DND-41 (cell line): ENCODE data around the gene GRM7.

Source experiments
- ATAC-seq: fragments of 200-7000 bp; cut with Tn5 transposase; 3 replicates; pipeline ENCODE4 v1.9.1; 2021; ENCODE audit warnings: low read depth; ENCODE audit not compliant: insufficient read depth
- DNase-seq: peaks from one replicate; pipeline ENCODE4 v3.0.0-alpha.2; 2020
- H2AFZ ChIP-seq: 2 replicates; pipeline ENCODE4 v1.6.0; 2012; ENCODE audit warnings: low read depth, low read length
- H3K27ac ChIP-seq: 2 replicates; pipeline ENCODE4 v1.5.1; 2012; ENCODE audit warnings: low read length, inconsistent platforms
- H3K27me3 ChIP-seq: fragments of 200-600 bp; sonication (generic); 2 replicates; pipeline ENCODE4 v1.6.0; 2012; ENCODE audit warnings: low read length, mild to moderate bottlenecking, inconsistent platforms; ENCODE audit not compliant: insufficient read depth, poor library complexity
- H3K36me3 ChIP-seq: 2 replicates; pipeline ENCODE4 v1.5.1; 2012; ENCODE audit warnings: low read length, inconsistent platforms; ENCODE audit not compliant: insufficient read depth
- H3K4me1 ChIP-seq: 2 replicates; pipeline ENCODE4 v1.5.1; 2012; ENCODE audit warnings: mild to moderate bottlenecking, low read length; ENCODE audit not compliant: insufficient read depth
- H3K4me2 ChIP-seq: 2 replicates; pipeline ENCODE4 v1.6.0; 2012; ENCODE audit warnings: mild to moderate bottlenecking, moderate library complexity, low read length, inconsistent platforms; ENCODE audit not compliant: insufficient read depth
- H3K4me3 ChIP-seq, 2 experiments: fragments of 200-600 bp in 1 of 2; shearing (Covaris generic) in 1 of 2; 2 replicates each; pipeline ENCODE4 v1.5.1; 2012 to 2016; ENCODE audit warnings: inconsistent platforms in 2 of 2, low read length in 2 of 2, mild to moderate bottlenecking in 2 of 2, low read depth in 1 of 2, moderate library complexity in 1 of 2
- H3K79me2 ChIP-seq: 2 replicates; pipeline ENCODE4 v1.6.0; 2012; ENCODE audit warnings: low read length, inconsistent platforms; ENCODE audit not compliant: insufficient read depth
- H3K9ac ChIP-seq: 2 replicates; pipeline ENCODE4 v1.6.0; 2012; ENCODE audit warnings: low read depth, mild to moderate bottlenecking, inconsistent platforms, low read length, moderate library complexity
- H3K9me3 ChIP-seq: 2 replicates; pipeline ENCODE4 v1.5.1; 2012; ENCODE audit warnings: low read length, moderate library complexity, mild to moderate bottlenecking, inconsistent platforms; ENCODE audit not compliant: insufficient read depth, severe bottlenecking
- H4K20me1 ChIP-seq: 2 replicates; pipeline ENCODE4 v1.6.0; 2012; ENCODE audit warnings: low read length; ENCODE audit not compliant: insufficient read depth
- EZH2 ChIP-seq: IDR thresholded peaks from 3 replicates; pipeline ENCODE4 v1.6.1; 2012; ENCODE audit warnings: borderline replicate concordance, low read depth, mild to moderate bottlenecking, moderate library complexity, low read length, inconsistent platforms; ENCODE audit not compliant: severe bottlenecking
- TF ChIP-seq, protein P1 (sequence below): IDR thresholded peaks from 2 replicates; pipeline ENCODE4 v1.5.1; 2012; ENCODE audit warnings: borderline replicate concordance, low read length, moderate library complexity, mild to moderate bottlenecking; ENCODE audit not compliant: poor library complexity, severe bottlenecking; ENCODE audit errors: extremely low read depth

Gene GRM7

DNA sequence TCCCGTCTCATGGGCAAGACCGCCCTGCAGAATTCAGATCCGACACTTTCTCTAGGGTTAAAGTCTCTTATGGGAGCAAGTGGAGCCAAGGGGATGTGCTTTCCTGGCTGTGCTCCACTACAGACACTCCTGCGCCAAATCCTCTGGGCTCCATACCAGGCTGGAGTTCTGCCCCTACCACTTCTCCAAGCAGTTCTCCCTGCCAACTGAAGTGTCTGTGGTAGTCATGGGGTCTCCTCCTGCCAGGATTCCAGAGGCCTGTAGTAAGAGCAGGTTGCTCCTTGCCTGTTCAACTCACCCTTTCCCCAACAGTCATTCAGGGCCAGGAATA is 403.2 kb downstream of the GRM7 start:
- Histone ChIP-seq H3K4me3 (no peak overlapping the region), H3K27me3 (no peaks in the 10 kb centered on the region), H3K4me2 (no peak overlapping the region), H3K9ac (no peak overlapping the region), H4K20me1 (no peaks in the 10 kb centered on the region), H3K9me3 (no peaks in the 10 kb centered on the region), H3K27ac (no peak overlapping the region), H3K79me2 (no peaks in the 10 kb centered on the region), H3K36me3 (no peaks in the 10 kb centered on the region), H3K4me1 (no peaks in the 10 kb centered on the region), H2AFZ (no peak overlapping the region)
- DNase-seq (no peak), ATAC-seq (no peak)
- TF ChIP-seq EZH2, result no peak
- TF ChIP-seq, protein P1, sequence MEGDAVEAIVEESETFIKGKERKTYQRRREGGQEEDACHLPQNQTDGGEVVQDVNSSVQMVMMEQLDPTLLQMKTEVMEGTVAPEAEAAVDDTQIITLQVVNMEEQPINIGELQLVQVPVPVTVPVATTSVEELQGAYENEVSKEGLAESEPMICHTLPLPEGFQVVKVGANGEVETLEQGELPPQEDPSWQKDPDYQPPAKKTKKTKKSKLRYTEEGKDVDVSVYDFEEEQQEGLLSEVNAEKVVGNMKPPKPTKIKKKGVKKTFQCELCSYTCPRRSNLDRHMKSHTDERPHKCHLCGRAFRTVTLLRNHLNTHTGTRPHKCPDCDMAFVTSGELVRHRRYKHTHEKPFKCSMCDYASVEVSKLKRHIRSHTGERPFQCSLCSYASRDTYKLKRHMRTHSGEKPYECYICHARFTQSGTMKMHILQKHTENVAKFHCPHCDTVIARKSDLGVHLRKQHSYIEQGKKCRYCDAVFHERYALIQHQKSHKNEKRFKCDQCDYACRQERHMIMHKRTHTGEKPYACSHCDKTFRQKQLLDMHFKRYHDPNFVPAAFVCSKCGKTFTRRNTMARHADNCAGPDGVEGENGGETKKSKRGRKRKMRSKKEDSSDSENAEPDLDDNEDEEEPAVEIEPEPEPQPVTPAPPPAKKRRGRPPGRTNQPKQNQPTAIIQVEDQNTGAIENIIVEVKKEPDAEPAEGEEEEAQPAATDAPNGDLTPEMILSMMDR, result no peak

- no peak overlapping the region for H2AFZ ChIP-seq
- H3K79me2 ChIP-seq, result no peaks in the 10 kb centered on the region
- H3K4me3 ChIP-seq, result no peak overlapping the region
- H3K36me3 ChIP-seq, result no peaks in the 10 kb centered on the region
- ATAC-seq (no peak), DNase-seq (no peak)
- H3K9ac ChIP-seq, result no peak overlapping the region
- no peaks in the 10 kb centered on the region for H3K4me1 ChIP-seq
- no peaks in the 10 kb centered on the region for H3K9me3 ChIP-seq
- H4K20me1 ChIP-seq, result no peaks in the 10 kb centered on the region
- H3K27me3 ChIP-seq, result no peaks in the 10 kb centered on the region
- no peak overlapping the region for H3K4me2 ChIP-seq
- no peak overlapping the region for H3K27ac ChIP-seq
- no peak for TF ChIP-seq EZH2
- TF ChIP-seq, protein P1, result no peak
Measured at GRCh38 chr3:7265736-7266135, 404.8 kb downstream of the GRM7 start.

GRCh38 chr3:7266551-7266950 is 405.6 kb downstream of the GRM7 start:
- DNase-seq, result no peak
- TF ChIP-seq EZH2, result no peak
- TF ChIP-seq, protein P1, result no peak
- H3K79me2 ChIP-seq, result no peaks in the 10 kb centered on the region

DNA sequence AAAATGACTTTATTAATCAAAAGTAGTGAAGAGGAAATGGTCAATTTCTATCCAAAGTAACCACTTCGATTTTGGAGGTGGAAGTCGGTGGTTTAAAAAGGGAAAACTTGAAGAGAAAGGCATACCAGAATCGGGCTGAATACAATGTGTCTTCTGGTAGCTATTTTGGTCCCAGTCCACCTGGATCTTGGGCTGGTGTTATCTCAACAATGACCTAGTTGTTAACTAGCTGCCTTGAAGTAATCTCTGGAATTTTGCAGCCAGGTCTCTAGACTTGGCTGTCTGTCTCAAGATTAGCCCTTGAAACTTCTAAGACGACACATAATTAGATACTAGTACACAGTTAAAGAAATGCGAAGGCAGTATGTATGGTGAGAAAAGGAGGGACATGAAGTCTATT is 409.8 kb downstream of the GRM7 start:
- H3K4me1 ChIP-seq, result no peaks in the 10 kb centered on the region
- no peak overlapping the region for H3K4me2 ChIP-seq
- no peaks in the 10 kb centered on the region for H3K27me3 ChIP-seq
- TF ChIP-seq EZH2, result no peak
- TF ChIP-seq, protein P1, result no peak
- no peak overlapping the region for H2AFZ ChIP-seq
- no peaks in the 10 kb centered on the region for H4K20me1 ChIP-seq
- no peak for ATAC-seq
- no peaks in the 10 kb centered on the region for H3K9me3 ChIP-seq
- no peak overlapping the region for H3K27ac ChIP-seq
- no peaks in the 10 kb centered on the region for H3K36me3 ChIP-seq
- H3K79me2 ChIP-seq, result no peaks in the 10 kb centered on the region
- no peak overlapping the region for H3K9ac ChIP-seq
- no peak overlapping the region for H3K4me3 ChIP-seq
- DNase-seq, result no peak

More at GRCh38 chr3:7266551-7266950, 405.6 kb downstream of the GRM7 start:
- Histone ChIP-seq H3K27ac (no peak overlapping the region), H3K36me3 (no peaks in the 10 kb centered on the region), H3K9ac (no peak overlapping the region), H3K4me3 (no peak overlapping the region), H3K4me1 (no peaks in the 10 kb centered on the region), H3K9me3 (no peaks in the 10 kb centered on the region), H2AFZ (no peak overlapping the region), H3K4me2 (no peak overlapping the region), H4K20me1 (no peaks in the 10 kb centered on the region), H3K27me3 (no peaks in the 10 kb centered on the region)
- no peak for ATAC-seq
